ENCODE measurements around the gene ARGFX.

DNA sequence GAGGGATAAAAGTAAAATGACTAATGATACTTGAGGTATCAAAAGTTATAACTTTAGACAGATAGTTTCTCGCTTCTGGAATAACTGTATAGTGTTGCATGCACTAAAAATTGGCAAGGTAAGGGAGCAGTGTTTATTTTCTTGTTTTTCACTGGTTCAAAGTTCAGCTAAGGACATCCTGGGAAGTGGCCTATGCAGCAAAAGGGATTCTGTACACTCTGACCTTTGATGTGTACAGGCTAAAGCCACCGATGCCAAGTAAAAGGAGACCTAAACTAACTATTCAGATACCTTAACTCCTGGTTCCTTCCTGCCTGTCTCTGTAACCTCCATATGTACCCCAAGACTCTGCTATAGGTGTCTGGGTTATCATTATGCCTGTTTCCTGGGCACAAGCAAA lies 27.1 kb downstream of the ARGFX start:
- TF ChIP-seq, protein P1, sequence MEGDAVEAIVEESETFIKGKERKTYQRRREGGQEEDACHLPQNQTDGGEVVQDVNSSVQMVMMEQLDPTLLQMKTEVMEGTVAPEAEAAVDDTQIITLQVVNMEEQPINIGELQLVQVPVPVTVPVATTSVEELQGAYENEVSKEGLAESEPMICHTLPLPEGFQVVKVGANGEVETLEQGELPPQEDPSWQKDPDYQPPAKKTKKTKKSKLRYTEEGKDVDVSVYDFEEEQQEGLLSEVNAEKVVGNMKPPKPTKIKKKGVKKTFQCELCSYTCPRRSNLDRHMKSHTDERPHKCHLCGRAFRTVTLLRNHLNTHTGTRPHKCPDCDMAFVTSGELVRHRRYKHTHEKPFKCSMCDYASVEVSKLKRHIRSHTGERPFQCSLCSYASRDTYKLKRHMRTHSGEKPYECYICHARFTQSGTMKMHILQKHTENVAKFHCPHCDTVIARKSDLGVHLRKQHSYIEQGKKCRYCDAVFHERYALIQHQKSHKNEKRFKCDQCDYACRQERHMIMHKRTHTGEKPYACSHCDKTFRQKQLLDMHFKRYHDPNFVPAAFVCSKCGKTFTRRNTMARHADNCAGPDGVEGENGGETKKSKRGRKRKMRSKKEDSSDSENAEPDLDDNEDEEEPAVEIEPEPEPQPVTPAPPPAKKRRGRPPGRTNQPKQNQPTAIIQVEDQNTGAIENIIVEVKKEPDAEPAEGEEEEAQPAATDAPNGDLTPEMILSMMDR (conservative IDR thresholded peaks at IDR 0.05; ENCODE audit: low read depth, low read length), result no peak
- TF ChIP-seq EZH2 (IDR thresholded peaks at IDR 0.05; ENCODE audit: borderline replicate concordance, low read depth, low read length, poor library complexity, severe bottlenecking), result no peak

All from A673 (cell line).